NOMO-1 treated with DMSO at 0.1 percent for 48 hours (cell line): ENCODE results near the gene EFNA2.
"Not testable (repeated sequence)": the region's sequence is repeated elsewhere in the genome, so short reads cannot be mapped to it uniquely, and the experiment has no call there.

Experiments used
- DNase-seq: peaks from one replicate; lab custom pipeline; 2025; ENCODE audit not compliant: unreplicated experiment; lab: John Stamatoyannopoulos, UW

The EFNA2 gene

DNA sequence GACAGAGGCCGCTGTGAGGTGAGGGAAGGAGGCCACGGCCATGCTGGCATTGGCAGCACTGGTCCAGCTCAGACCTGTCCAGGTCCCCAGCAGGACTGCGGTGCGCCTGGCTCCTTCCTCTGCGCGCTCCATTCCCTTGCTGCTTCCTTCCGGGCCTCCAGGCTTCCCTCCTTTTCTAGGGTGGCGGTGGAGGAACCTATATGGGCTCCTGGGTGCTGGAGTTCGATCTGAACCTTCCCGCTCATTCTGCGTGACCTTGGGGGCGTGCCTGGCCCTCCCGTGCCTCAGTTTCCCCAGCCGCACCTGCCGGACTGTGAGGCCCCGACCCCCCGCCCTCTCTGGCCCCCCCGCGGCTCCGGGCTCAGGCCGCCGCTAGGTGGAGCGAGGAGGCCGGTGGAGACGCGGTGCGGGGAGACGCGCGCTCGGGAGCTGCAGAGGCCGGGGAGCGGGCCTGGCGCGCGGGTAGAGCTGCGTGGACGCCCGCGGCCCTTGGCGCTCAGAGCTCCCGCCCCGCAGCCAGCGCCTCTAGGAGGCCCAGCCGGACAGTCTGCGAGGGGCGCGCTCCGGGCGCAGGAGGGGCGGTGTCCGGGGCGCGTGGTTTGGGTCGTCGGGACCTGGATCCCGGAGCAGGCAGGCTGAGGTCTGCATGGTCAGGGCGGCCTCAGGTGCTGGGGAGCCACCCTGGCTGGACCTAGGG lies 29.9 kb downstream of the EFNA2 start:
- DNase-seq, result no peak

DNA sequence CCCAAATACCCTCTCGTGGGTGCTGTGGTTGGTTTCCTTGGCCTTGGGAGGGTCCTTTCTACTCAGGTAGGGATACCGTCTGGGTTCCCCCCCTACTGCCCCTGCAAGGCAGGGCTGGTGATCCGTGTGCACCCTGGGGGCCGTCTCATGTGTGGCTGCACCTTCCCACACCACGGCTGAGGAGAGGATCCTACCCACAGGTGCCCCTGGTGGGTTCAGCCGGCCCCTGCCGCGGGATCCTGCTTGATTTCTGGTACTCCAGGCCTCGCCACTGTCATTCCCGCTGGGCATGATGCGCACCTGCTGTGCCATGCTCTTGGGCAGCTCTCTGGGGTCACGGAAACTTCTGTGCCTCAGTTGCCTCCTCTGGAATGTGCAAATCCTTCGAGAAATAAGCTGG lies 30.8 kb downstream of the EFNA2 start:
- DNase-seq, result no peak

DNA sequence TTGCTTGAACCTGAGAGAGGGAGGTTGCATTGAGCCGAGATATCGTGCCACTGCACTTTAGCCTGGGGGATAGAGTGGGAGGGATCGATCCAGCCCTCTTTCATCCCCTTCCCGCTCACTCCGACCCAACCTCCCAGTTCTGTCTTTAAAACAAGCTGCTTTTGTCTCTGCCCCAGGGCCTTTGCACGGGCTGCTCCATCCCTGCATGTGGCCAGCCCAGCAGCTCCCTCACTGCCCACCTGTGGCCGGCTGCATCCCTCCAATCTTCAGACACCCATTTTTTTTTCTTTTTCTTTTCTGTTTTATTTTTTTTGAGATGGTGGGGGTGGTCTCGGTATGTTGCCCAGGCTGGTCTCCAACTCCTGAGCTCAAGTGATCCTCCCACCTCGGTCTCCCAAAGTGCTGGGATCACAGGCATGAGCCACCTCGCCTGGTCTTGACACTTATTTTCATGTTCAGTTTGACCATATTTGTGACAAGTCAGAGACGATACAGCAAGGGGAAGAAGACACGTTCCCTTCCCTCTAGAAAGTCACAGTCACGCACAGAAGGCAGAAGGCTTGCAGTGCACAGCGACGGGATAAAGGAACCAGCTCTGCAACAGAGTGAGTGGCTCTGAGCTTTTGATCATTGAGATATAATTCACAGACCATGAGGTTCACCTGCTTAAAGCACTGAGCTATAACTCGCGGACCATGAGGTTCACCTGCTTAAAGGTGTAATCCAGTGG lies 31.8 kb downstream of the EFNA2 start:
- peak; percentile 48 for DNase-seq

DNA sequence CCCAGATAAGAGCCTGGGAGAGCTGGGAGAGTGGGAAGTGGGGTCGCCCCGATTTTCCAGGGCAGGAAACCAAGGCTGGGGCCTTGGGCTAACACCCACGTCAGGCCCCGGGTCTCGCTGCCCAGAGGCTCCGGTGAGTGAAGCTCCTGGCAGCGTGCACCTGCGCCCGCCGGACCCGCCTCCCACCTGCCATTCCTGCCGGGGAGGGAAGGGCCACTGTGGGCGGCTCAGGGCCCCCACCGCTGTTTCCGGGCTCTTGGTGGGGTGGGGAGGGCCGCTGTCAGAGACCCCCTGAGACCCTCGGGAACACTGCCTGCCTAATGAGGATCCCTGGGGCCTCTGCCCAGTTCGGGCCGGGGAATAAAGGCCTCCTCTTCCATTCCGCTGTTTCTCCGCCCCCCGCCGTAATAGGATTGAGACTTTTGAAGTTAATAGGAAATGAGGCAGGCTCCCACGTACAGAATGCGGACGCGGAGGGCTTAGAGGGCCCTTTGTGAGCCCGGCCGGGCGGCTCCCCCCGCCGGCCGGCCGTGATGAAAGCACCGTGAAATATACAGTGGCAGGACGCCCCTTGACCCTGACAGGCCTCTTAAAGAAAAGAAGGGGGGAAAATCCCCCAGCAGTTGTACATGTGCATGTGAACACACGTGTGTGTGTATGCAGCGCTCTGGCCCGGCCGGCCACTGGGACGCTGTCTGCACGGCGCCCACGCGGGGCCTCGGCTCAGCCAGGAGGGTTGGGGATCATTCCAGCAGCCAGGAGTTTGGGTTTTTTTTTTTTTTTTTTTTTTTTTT lies 33.2 kb downstream of the EFNA2 start:
- no peak for DNase-seq

DNA sequence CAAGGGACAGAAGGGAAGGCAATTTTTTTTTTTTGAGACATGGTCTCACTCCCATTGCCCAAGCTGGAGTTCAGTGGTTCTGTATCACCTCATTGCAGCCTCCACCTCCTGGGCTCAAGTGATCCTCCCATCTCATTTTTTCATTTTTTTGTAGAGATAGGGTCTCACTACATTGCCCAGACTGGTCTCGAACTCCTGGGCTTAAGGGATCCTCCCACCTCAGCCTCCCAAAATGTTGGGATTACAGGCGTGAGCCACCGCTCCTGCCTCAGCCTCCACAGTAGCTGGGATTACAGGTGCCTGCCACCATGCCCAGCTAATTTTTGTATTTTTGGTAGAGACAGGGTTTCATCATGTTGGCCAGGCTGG lies 34.6 kb downstream of the EFNA2 start:
- DNase-seq, result not testable (repeated sequence)

DNA sequence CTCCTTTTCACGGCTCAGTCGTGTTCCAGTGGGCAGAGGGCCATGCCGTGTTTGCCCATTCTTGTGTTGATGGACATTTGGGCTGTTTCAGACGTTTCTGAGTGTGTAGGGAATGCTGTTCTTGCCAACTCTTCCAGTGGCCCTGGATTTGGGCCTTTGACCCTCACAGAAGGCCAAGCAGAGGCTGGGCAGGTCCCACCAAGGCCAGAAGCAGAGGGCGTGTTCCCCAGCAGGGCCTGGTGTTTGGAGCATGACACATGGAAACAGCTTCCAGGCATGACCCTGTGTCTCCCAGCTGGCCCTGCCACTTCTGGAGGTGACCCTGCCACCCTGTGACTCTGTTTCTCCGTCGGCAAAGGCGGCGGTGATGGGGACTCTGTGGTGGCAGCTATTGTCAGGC lies 35.9 kb downstream of the EFNA2 start:
- no peak for DNase-seq

DNA sequence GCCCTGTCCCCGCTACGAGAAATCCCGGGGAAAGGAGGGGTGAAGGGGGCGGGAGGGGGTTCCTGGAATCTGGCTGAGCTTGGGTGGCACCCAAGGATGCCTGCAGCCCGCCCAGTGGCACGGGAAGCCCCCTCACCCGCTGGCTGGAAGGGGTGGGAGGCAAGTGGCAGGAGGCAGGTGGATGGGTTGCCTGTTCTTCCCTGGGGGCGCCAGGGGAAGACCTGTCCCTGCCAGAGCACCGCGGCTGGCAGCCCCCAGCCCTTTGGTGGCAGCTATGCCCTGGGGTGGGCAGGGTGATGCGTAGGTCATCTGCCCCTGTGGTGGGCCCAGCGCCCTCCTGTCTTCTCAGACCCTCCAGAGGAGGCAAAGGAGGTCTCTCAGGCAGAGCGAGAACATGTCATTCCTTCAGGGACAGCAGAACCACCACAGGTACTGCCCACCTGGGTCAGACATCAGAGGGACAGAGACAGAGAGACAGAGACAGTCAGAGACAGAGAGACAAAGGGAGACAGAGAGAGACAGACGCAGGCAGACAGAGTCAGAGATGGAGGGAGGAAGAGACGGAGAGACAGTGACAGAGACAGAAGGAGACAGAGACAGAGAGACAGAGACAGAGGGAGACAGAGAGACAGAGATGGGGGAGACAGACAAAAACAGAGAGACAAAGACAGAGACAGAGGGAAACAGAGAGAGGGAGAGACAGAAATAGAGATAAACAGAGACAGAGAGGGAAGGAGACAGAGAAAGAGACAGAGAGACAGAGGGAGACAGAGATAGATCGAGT lies 36.7 kb downstream of the EFNA2 start:
- no peak for DNase-seq

DNA sequence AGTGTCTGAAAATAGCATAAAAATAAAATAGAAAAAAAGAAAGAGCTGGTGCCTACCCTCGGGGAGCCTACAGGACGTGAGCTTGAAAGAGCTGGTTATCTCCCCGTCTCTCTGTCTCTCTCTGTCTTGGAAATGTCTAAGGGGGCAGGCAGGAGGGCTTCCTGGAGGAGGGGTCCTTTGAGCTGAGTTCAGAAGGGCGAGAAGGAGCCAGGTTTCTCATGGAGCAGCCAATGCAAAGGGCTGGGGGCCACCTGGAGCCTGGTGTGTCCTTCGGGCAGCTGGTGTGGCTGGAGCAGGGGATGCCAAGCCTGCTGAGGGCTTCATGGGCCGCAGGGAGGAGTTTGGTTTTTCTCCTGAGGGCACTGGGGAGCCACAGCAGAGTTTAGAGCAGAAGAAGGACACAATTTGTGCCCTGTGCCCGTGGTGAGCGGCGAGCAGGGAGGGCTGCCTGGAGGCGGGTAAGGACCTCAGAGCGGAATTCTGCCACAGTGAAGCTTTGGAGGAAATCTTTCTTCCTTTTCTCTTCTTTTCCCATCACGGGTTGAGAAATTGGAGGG lies 38.7 kb downstream of the EFNA2 start:
- no peak for DNase-seq

DNA sequence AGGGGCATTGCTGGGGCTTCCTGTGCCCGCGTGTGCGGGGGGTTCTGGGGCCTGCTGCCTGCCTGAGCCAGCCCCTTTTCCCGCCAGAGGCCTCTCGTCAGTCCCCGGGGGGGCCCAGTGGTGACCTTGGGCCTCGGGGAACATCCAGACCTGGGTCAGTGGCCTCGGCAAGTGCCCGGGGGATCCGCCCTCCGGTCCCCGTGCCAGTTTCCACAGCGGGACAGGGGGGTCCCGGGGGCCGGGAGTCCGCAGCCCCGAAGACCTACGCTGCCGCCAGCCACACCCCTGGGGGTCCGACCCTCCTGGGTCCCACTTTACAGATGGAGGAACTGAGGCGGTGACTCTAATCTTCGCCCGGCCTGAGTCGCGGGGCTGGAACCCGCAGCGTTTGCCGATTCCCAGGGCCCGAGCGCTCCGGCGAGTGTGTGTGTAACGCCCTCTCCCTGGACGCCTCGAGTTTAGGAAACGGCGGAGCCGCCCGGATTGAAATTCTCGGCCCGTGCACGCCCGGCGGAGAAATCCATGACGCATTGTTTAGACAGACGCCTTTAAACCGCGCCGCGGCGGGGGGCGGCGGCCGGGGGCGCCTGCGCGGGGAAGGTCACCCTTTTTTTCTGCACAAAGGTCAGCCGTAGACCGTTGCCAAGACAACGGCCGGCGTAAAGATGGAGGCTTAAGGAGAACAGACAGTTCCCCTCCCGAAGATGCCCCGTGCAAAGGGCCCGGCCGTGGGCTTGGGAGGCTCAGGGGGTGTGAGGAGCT lies 39.3 kb downstream of the EFNA2 start:
- no peak for DNase-seq

DNA sequence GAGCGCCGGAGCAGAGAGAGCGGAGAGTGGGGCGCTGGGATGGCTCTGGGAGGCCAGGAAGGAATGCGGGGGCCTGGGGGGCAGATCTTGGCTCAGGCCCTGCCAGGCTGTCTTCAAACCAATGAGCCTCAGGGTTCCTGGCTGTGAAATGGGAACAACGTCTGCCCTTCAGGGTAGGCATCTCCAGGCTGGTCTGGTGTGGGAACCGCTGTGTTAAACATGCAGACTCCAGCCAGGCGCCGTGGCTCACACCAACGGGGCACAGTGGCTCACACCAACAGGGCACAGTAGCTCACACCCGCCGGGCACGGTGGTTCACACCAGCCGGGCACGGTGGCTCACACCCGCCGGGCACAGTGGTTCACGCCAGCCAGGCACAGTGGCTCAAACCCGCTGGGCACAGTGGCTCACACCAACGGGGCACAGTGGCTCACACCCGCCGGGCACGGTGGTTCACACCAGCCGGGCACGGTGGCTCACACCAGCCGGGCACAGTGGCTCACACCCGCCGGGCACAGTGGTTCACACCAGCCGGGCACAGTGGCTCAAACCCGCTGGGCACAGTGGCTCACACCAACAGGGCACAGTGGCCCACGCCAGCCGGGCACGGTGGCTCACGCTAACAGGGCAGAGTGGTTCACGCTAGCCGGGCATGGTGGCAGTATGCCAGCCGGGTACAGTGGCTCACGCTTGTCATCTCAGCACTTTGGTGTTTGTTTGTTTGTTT lies 40.1 kb downstream of the EFNA2 start:
- no peak for DNase-seq

DNA sequence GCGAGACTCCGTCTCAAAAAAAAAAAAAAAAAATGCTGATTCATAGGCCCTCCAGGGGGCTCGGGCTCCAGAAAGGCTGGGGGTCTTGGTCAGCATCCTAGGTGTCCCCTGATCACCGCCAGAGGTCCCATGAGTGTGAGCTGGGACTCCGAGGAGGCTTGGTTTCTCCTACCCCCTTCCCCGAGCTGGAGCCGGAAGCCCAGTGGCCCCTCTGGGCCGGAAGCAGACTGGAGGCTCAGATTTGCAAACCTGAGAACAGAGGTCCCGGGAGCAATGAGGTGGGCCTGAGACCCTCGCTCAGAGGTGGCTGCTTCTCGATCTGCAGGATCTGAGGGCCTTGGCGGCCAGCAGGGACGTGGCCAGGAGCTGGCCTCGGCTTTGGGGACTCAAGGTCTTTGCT lies 41.5 kb downstream of the EFNA2 start:
- no peak for DNase-seq

DNA sequence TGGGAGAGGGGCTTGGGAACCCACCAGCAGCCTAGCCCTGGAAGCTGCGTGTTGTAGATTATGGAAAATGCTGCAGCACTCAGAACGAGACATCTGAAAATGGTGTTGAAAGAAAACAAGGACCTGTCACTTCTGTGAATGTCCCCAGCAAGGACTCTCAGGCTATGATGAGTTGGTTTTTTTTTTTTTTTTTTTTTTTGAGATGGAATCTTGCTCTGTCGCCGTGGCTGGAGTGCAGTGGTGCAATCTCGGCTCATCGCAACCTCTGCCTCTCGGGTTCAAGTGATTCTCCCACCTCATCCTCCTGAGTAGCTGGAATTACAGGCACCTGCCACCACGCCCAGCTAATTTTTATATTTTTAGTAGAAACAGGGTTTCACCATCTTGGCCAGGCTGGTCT lies 46.5 kb downstream of the EFNA2 start:
- DNase-seq, result not testable (repeated sequence)

DNA sequence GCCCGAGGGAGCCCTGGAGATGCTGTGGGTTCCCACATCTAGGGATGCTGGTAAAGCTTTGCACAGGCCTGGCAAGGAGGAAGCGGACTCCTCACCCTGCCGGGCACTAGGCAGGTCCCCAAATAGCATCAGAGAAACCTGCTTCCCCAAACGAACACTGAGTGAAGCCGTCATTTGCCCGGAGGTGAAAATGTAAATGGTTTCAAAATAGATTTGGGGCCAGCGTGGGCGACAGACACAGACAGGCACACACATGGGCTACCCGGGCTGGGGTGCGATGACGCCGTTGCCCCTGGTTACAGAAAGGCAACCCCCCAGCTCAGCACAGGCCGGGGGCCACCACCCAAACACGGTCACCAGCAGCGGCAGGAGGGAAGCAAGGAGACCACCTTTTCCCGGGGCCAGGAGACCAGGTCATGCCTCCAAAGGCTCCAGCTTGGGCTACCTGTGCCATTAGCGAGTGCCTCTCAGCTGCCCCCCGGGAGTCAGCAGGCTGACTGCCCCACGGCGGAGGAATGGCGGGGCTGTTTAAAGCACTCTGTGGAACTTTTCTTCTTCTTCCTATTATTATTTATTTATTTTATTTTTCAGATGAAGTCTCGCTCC lies 50.5 kb downstream of the EFNA2 start:
- DNase-seq, result no peak

DNA sequence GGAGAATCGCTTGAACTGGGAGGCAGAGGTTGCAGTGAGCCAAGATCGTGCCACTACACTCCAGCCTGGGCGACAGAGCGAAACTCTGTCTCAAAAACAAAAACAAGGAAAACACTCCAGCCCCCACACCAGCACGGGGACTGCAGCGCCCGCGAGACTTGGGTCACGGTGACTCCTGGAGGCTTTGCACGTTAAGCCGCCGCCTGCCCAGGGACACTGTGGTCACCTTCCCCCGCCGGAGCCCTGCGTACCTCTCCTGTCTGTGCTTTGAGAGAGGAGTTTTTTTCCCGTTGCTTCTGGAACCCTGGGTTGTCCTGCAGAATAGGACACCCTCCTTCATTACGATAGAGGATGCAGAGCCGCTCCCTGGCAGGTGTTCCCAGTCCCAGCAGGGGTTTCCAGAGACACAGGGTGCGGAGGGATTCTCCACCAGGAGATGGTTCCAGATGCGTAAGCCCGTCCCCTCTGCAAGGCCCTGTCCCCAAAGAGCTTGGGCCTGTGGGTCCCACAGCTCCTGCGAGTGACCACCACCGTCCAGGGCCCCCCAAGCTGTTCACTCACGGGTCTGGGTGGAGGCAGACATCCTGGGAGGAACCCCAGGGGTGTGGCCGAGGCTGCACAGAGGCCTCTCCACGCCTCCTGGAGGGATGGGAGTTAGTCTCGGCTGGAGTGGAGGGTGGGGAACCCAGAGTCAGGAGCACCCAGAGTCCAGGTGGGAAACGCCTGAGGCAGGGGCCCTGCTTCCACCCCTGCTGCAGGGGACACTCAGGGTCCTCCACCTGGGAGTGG lies 55.2 kb downstream of the EFNA2 start:
- DNase-seq, result no peak

DNA sequence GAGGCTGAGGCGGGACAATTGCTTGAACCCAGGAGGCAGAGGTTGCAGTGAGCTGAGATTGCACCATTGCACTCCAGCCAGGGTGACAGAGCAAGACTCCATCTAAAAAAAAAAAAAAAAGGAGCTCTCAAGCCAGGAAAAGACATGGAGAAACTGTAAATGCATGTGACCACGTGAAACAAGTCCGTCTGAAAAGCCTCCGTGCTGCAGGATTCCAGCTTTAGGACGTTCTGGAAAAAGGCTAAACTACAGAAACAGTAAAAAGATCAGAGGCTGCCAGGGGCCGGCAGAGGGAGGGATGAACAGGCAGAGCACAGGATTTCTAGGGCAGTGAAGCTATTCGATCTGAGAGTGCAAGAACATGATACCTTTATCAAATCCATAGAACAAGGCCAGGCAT lies 57.4 kb downstream of the EFNA2 start:
- DNase-seq, result no peak

DNA sequence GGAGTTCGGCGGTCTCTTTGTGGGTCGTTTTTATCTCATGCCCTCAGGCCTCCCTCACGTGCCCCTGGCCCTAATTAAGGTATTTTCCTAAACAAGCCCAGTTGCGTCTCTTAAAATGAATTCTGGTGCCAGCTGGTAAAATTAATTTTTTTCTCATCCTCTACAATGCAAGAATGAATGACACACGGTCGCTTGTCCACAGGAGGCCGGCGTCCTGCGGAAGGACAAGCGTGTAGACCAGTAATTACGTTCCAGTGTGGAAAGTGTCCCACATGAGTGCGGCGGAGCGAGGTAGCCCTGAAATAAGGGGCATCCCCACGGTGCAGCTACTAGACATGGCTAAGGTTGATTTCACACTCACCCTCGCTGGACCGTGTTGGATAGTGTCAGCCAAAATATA lies 63.5 kb downstream of the EFNA2 start:
- DNase-seq, result no peak

DNA sequence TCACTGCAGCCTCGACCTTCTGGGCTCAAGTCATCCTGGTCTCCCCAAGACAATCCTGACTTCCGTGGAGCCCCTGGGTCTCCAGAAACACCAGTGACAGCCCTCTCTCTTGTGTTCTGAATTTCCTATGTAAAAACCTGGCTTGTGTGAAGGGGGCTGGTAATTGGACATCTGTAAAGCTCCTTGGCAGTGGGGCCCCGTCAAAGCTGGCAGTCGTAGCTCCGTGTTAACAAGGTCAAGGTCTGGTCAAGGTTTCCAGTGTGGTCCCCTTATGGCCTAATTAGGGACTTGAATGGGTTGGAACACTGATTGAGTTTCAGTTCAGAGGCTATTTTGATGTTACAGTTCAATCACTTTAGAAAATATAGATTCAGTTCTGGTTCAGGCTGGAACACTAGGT lies 65.2 kb downstream of the EFNA2 start:
- no peak for DNase-seq
